Calu3 (cell line): ENCODE measurements around the gene STOML3. TPM values are rescaled to one million over a fixed set of nuclear protein-coding genes. Genes with fewer than 3 reads are reported as not detected.

Experiments used
- BruUV-seq: library from RNA; stranded (reverse); fragments of 400-500 nt; replicated peaks from 2 replicates; lab custom pipeline; 2021; lab: Mats Ljungman, UMichigan
- CTCF ChIA-PET: fragments of 300-600 bp; sonication (Branson Sonifier 250); formaldehyde crosslinking; loops from one replicate; lab custom pipeline; 2022; ENCODE audit warnings: antibody characterized with exemption; lab: Charles Lee
- DNase-seq: peaks from one replicate; pipeline ENCODE4 v3.0.0; 2022
- H3K27ac Mint-ChIP-seq: one replicate; pipeline ENCODE4 v1.8.0; 2022; ENCODE audit warnings: mixed read lengths; ENCODE audit not compliant: unreplicated experiment
- H3K27me3 Mint-ChIP-seq: one replicate; pipeline ENCODE4 v1.8.0; 2022; ENCODE audit warnings: mixed read lengths; ENCODE audit not compliant: unreplicated experiment
- H3K36me3 Mint-ChIP-seq: one replicate; pipeline ENCODE4 v1.8.0; 2022; ENCODE audit warnings: mild to moderate bottlenecking, moderate library complexity, mixed read lengths; ENCODE audit not compliant: insufficient read depth, unreplicated experiment
- H3K4me1 Mint-ChIP-seq: one replicate; pipeline ENCODE4 v1.8.0; 2022; ENCODE audit warnings: mild to moderate bottlenecking, low read depth, mixed read lengths; ENCODE audit not compliant: unreplicated experiment
- H3K4me3 Mint-ChIP-seq: one replicate; pipeline ENCODE4 v1.8.0; 2022; ENCODE audit warnings: mild to moderate bottlenecking, low read depth, moderate library complexity, mixed read lengths; ENCODE audit not compliant: unreplicated experiment
- H3K9me3 Mint-ChIP-seq: one replicate; pipeline ENCODE4 v1.8.0; 2022; ENCODE audit warnings: low read depth, mixed read lengths; ENCODE audit not compliant: unreplicated experiment
- CTCF ChIP-seq: fragments of 200-600 bp; IDR thresholded peaks from one replicate; pipeline ENCODE4 v1.8.0; 2022; ENCODE audit warnings: antibody characterized with exemption; ENCODE audit not compliant: unreplicated experiment
- intact Hi-C: fragments of 100-400 bp; cut with micrococcal nuclease; formaldehyde crosslinking; loops from one replicate; pipeline ENCODE4 v1.10.0; 2022; ENCODE audit not compliant: unreplicated experiment
- total RNA-seq: library from RNA; stranded (reverse); gene quantifications from 2 replicates; pipeline ENCODE4 v1.2.3, GENCODE V29; 2022

The STOML3 gene
- total RNA-seq, 1 experiment from 2014 or later: not detected

- no peak overlapping the region for H3K27ac Mint-ChIP-seq
Observed at GRCh38 chr13:39023761-39024160, 33.1 kb upstream of the STOML3 start.

GRCh38 chr13:39023316-39023715 lies 32.7 kb upstream of the STOML3 start:
- CTCF ChIA-PET: interaction anchor here (0.6 kb wide), 1 partner anchor 290 kb away, joined by 3 read pairs; no protein-coding TSS in a partner anchor
- Mint-ChIP-seq H3K27ac (no peak overlapping the region), H3K4me3 (no peak overlapping the region), H3K9me3 (no peaks in the 10 kb centered on the region), H3K36me3 (peaks cover 24% of the 10 kb centered on the region), H3K4me1 (peaks cover 9% of the 10 kb centered on the region), H3K27me3 (no peaks in the 10 kb centered on the region)
- TF ChIP-seq CTCF: no peak
- DNase-seq: no peak
- intact Hi-C loops: no loop called here
- BruUV-seq: no TSS peak

More at GRCh38 chr13:39023761-39024160, 33.1 kb upstream of the STOML3 start:
- Mint-ChIP-seq H3K36me3 (peaks cover 20% of the 10 kb centered on the region), H3K4me3 (no peak overlapping the region), H3K9me3 (no peaks in the 10 kb centered on the region), H3K4me1 (peaks cover 9% of the 10 kb centered on the region), H3K27me3 (no peaks in the 10 kb centered on the region)
- peak; percentile 2 for DNase-seq
- TF ChIP-seq CTCF: no peak
- BruUV-seq: no TSS peak
- CTCF ChIA-PET: interaction anchor here (0.6 to 0.7 kb wide), 2 partner anchors 140 to 290 kb away, joined by 3 read pairs; no protein-coding TSS in a partner anchor
- intact Hi-C loops: no loop called here

- H3K27ac Mint-ChIP-seq: no peak overlapping the region
- no peaks in the 10 kb centered on the region for H3K27me3 Mint-ChIP-seq
- H3K4me1 Mint-ChIP-seq: peaks cover 9% of the 10 kb centered on the region
- no peaks in the 10 kb centered on the region for H3K9me3 Mint-ChIP-seq
- BruUV-seq: no TSS peak
- intact Hi-C loops: no loop called here
- CTCF ChIA-PET: no interaction called here
- H3K36me3 Mint-ChIP-seq: peaks cover 19% of the 10 kb centered on the region
- no peak for DNase-seq
- no peak overlapping the region for H3K4me3 Mint-ChIP-seq
- TF ChIP-seq CTCF: no peak
Observed at GRCh38 chr13:39020853-39021462, 30.3 kb upstream of the STOML3 start.

GRCh38 chr13:39016787-39017186 lies 26.2 kb upstream of the STOML3 start:
- intact Hi-C loops: no loop called here
- peaks cover 32% of the 10 kb centered on the region for H3K36me3 Mint-ChIP-seq
- no peak for DNase-seq
- CTCF ChIA-PET: interaction anchor here (0.9 kb wide), 1 partner anchor 36 kb away, joined by 3 read pairs; no protein-coding TSS in a partner anchor
- no TSS peak for BruUV-seq
- TF ChIP-seq CTCF: no peak
- no peaks in the 10 kb centered on the region for H3K9me3 Mint-ChIP-seq
- no peaks in the 10 kb centered on the region for H3K27me3 Mint-ChIP-seq
- no peak overlapping the region for H3K27ac Mint-ChIP-seq
- no peak overlapping the region for H3K4me3 Mint-ChIP-seq
- H3K4me1 Mint-ChIP-seq: no peaks in the 10 kb centered on the region
